ENCODE data around the gene XK.

GRCh38 chrX:37679230-37679629, 6.4 kb upstream of the XK start:
- TF ChIP-seq ARID2 (IDR thresholded peaks at IDR 0.05) = no peak
- no peak for TF ChIP-seq JUNB (CRISPR knock-in tag; conservative IDR thresholded peaks at IDR 0.05)
- TF ChIP-seq ETV6 (IDR thresholded peaks at IDR 0.05; ENCODE audit: borderline replicate concordance in 1 of 2, low read depth in 2 of 2, low read length in 1 of 2) = no peak
- no peak for TF ChIP-seq ETV6 (CRISPR knock-in tag; IDR thresholded peaks at IDR 0.05; ENCODE audit: borderline replicate concordance)
- TF ChIP-seq NCOA4 (IDR thresholded peaks at IDR 0.05; ENCODE audit: partially characterized antibody) = no peak
- TF ChIP-seq SETDB1 (IDR thresholded peaks at IDR 0.05; ENCODE audit: low read length) = no peak
- TF ChIP-seq ATF6 (CRISPR knock-in tag; IDR thresholded peaks at IDR 0.05) = no peak
- TF ChIP-seq TFAP4 (CRISPR knock-in tag; IDR thresholded peaks at IDR 0.05; ENCODE audit: borderline replicate concordance) = no peak
- TF ChIP-seq CTCF (IDR thresholded peaks at IDR 0.05 in 2 of 3, conservative IDR thresholded peaks at IDR 0.05 in 1 of 3; ENCODE audit: insufficient read depth in 2 of 3, low read depth in 1 of 3, low read length in 3 of 3) = no peak

Measured in K562 (cell line).